SK-N-SH (cell line): ENCODE results near the gene CREG1. TPM values are rescaled to one million over a fixed set of nuclear protein-coding genes. Genes with fewer than 3 reads are reported as not detected.

Source experiments
- CTCF ChIA-PET: fragments of 300-600, 350-600 bp; formaldehyde crosslinking; extraction: SDS; loops from one replicate; lab custom pipeline; 2021; lab: Yijun Ruan, JAX
- POLR2A ChIA-PET: fragments of 350-600 bp; sonication (Branson Sonifier 250); formaldehyde crosslinking; extraction: SDS; loops from one replicate; lab custom pipeline; 2020; ENCODE audit warnings: antibody characterized with exemption, inconsistent platforms; lab: Yijun Ruan, JAX
- DNase-seq: peaks from one replicate; pipeline ENCODE4 v3.0.0; 2012
- H2AFZ ChIP-seq: fragments of 200-600 bp; sonication (generic); 2 replicates; pipeline ENCODE4 v1.8.1; 2016; ENCODE audit warnings: antibody characterized with exemption, mild to moderate bottlenecking, low read depth
- H3F3A ChIP-seq: fragments of 200-600 bp; sonication (generic); replicated peaks from 2 replicates; pipeline ENCODE3; 2016; ENCODE audit warnings: antibody characterized with exemption, mild to moderate bottlenecking; ENCODE audit not compliant: insufficient read depth
- H3K27ac ChIP-seq, 2 experiments: fragments of 200-500 bp in 1 of 2; fragments of 200-600 bp in 1 of 2; sonication (Bioruptor generic) in 1 of 2; sonication (generic), shearing (Covaris generic) in 1 of 2; 2 replicates each; pipeline versions ENCODE4 v1.5.1 to v1.6.1; 2014 to 2016; ENCODE audit warnings: low read depth in 2 of 2, inconsistent platforms in 1 of 2, low read length in 1 of 2, mild to moderate bottlenecking in 1 of 2, mixed read lengths in 1 of 2
- H3K27me3 ChIP-seq: fragments of 200-600 bp; sonication (generic), shearing (Covaris generic); 2 replicates; pipeline ENCODE4 v1.6.1; 2016; ENCODE audit warnings: mixed run types; ENCODE audit not compliant: insufficient read depth
- H3K36me3 ChIP-seq, 2 experiments: fragments of 200-500 bp in 1 of 2; fragments of 200-600 bp in 1 of 2; sonication (Bioruptor generic) in 1 of 2; sonication (generic) in 1 of 2; replicated peaks in 1 of 2; 2 replicates each; pipeline versions ENCODE3 to v1.5.1; 2014 to 2016; ENCODE audit warnings: low read length in 1 of 2, mild to moderate bottlenecking in 1 of 2; ENCODE audit not compliant: insufficient read depth in 2 of 2, control insufficient read depth in 1 of 2
- H3K4me1 ChIP-seq, 2 experiments: fragments of 200-500 bp in 1 of 2; fragments of 200-600 bp in 1 of 2; sonication (Bioruptor generic) in 1 of 2; sonication (generic), shearing (Covaris generic) in 1 of 2; 2 replicates each; pipeline versions ENCODE4 v1.5.1 to v1.6.1; 2014 to 2016; ENCODE audit warnings: low read depth in 1 of 2, low read length in 1 of 2, mixed run types in 1 of 2; ENCODE audit not compliant: insufficient read depth in 2 of 2, control insufficient read depth in 1 of 2
- H3K4me2 ChIP-seq: fragments of 200-600 bp; sonication (generic), shearing (Covaris generic); 2 replicates; pipeline ENCODE4 v1.6.1; 2017; ENCODE audit warnings: mixed run types
- H3K4me3 ChIP-seq, 2 experiments: fragments of 200-500 bp in 1 of 2; fragments of 200-600 bp in 1 of 2; sonication (Bioruptor generic) in 1 of 2; sonication (generic), shearing (Covaris generic) in 1 of 2; 2 replicates each; pipeline versions ENCODE4 v1.5.1 to v1.8.1; 2014 to 2016; ENCODE audit warnings: low read depth in 2 of 2, inconsistent platforms in 1 of 2, low read length in 1 of 2, mild to moderate bottlenecking in 1 of 2, mixed read lengths in 1 of 2, moderate library complexity in 1 of 2
- H3K79me2 ChIP-seq: fragments of 200-600 bp; sonication (generic); 2 replicates; pipeline ENCODE4 v1.8.1; 2017; ENCODE audit warnings: mild to moderate bottlenecking; ENCODE audit not compliant: insufficient read depth
- H3K9ac ChIP-seq: fragments of 200-600 bp; sonication (generic); 2 replicates; pipeline ENCODE4 v1.6.1; 2017; ENCODE audit warnings: mixed run types
- H3K9me2 ChIP-seq: fragments of 200-600 bp; sonication (generic); 2 replicates; pipeline ENCODE4 v1.6.1; 2017; ENCODE audit warnings: mixed run types
- H3K9me3 ChIP-seq: fragments of 200-600 bp; sonication (generic); 2 replicates; pipeline ENCODE4 v1.6.1; 2017; ENCODE audit warnings: mixed run types, mild to moderate bottlenecking, moderate library complexity
- H4K20me1 ChIP-seq: fragments of 200-600 bp; sonication (generic); 2 replicates; pipeline ENCODE4 v1.6.1; 2017; ENCODE audit warnings: mild to moderate bottlenecking, mixed run types; ENCODE audit not compliant: insufficient read depth
- CHD2 ChIP-seq: fragments of 150-350 bp; IDR thresholded peaks from 2 replicates; pipeline ENCODE4 v1.6.1; 2018; ENCODE audit warnings: low read length; ENCODE audit not compliant: partially characterized antibody
- ELF1 ChIP-seq: IDR thresholded peaks from 2 replicates; pipeline ENCODE4 v1.4.0; 2012
- EZH2phosphoT487 ChIP-seq: fragments of 200-600 bp; sonication (generic); IDR thresholded peaks from 2 replicates; pipeline ENCODE4 v1.6.1; 2017; ENCODE audit warnings: low read depth, mixed run types, mild to moderate bottlenecking, antibody characterized with exemption, moderate library complexity, borderline replicate concordance
- FOXJ3 ChIP-seq: sonication (generic); formaldehyde crosslinking; IDR thresholded peaks from 2 replicates; pipeline ENCODE4 v1.5.1; 2020; ENCODE audit warnings: mild to moderate bottlenecking, missing genetic modification reagents
- GATA2 ChIP-seq: sonication (generic); formaldehyde crosslinking; IDR thresholded peaks from 2 replicates; pipeline ENCODE4 v1.5.0; 2020; ENCODE audit warnings: mild to moderate bottlenecking, missing genetic modification reagents
- IRF3 ChIP-seq: fragments of 150-350 bp; IDR thresholded peaks from 2 replicates; pipeline ENCODE4 v1.6.1; 2016; ENCODE audit warnings: mild to moderate bottlenecking, low read depth, low read length
- MEF2A ChIP-seq: IDR thresholded peaks from 2 replicates; pipeline ENCODE4 v1.4.0; 2012; ENCODE audit warnings: low read depth, borderline replicate concordance
- MXI1 ChIP-seq: IDR thresholded peaks from 2 replicates; pipeline ENCODE4 v1.6.1; 2012; ENCODE audit warnings: mild to moderate bottlenecking, low read depth, low read length, improper control_type of control experiment
- NFIC ChIP-seq: IDR thresholded peaks from 2 replicates; pipeline ENCODE4 v1.4.0; 2012; ENCODE audit warnings: borderline replicate concordance
- POLR2AphosphoS5 ChIP-seq: IDR thresholded peaks from 2 replicates; pipeline ENCODE4 v1.6.1; 2012; ENCODE audit warnings: low read depth, low read length
- RCOR1 ChIP-seq: fragments of 150-350 bp; IDR thresholded peaks from 2 replicates; pipeline ENCODE4 v1.6.1; 2017; ENCODE audit warnings: antibody characterized with exemption, low read length
- SIN3A ChIP-seq: IDR thresholded peaks from 2 replicates; pipeline ENCODE4 v1.6.1; 2012; ENCODE audit warnings: low read depth, mild to moderate bottlenecking, low read length, moderate library complexity, borderline replicate concordance
- SMC3 ChIP-seq: IDR thresholded peaks from 2 replicates; pipeline ENCODE4 v1.6.1; 2012; ENCODE audit warnings: low read depth, low read length, improper control_type of control experiment
- TCF12 ChIP-seq: IDR thresholded peaks from 2 replicates; pipeline ENCODE4 v1.4.0; 2012
- TEAD4 ChIP-seq: IDR thresholded peaks from 2 replicates; pipeline ENCODE4 v1.4.0; 2012; ENCODE audit warnings: mild to moderate bottlenecking, borderline replicate concordance; ENCODE audit not compliant: insufficient read depth
- USF1 ChIP-seq: IDR thresholded peaks from 2 replicates; pipeline ENCODE4 v1.4.0; 2012; ENCODE audit warnings: low read depth, borderline replicate concordance
- YY1 ChIP-seq: IDR thresholded peaks from 2 replicates; pipeline ENCODE4 v1.4.0; 2012; ENCODE audit warnings: low read depth, mild to moderate bottlenecking
- ZBTB33 ChIP-seq: IDR thresholded peaks from 2 replicates; pipeline ENCODE4 v1.4.0; 2012; ENCODE audit warnings: low read depth, borderline replicate concordance
- WGBS: methylation state at CpG from one replicate; pipeline ENCODE4 v1.1.6; 2017; ENCODE audit warnings: low lambda C conversion rate; 5-methylcytosine and 5-hydroxymethylcytosine counted together
- polyA plus RNA-seq, 3 experiments: library from polyadenylated mRNA; depleted of rRNA; stranded (reverse); fragments of >200 nt; gene quantifications; 2 replicates each; pipeline ENCODE4 v1.2.3, GENCODE V29; 2012

The CREG1 gene
- polyA plus RNA-seq, 1 of the 3 experiments (the other 2 are of a cell fraction) = 26.1 TPM

- Histone ChIP-seq H3K79me2 (no peaks in the 10 kb centered on the region), H3F3A (no peaks in the 10 kb centered on the region), H3K9me3 (no peaks in the 10 kb centered on the region), H3K36me3 (no peaks in the 10 kb centered on the region), H2AFZ (no peak overlapping the region), H4K20me1 (no peaks in the 10 kb centered on the region), H3K27ac (no peak overlapping the region), H3K4me1 (peaks cover 0 to 10% of the 10 kb centered on the region in 2 experiments; a peak in 2 of 4 replicates), H3K9ac (no peak overlapping the region), H3K4me3 (no peak overlapping the region), H3K27me3 (peaks cover 26% of the 10 kb centered on the region), H3K9me2 (no peaks in the 10 kb centered on the region), H3K4me2 (no peak overlapping the region)
- TF ChIP-seq NFIC (no peak), GATA2 (CRISPR knock-in tag) (no peak), CHD2 (no peak), YY1 (no peak), EZH2phosphoT487 (no peak), RCOR1 (no peak)
- WGBS = 54% methylated on average over 11 of the region's 11 CpGs
- ChIA-PET CTCF (interaction anchor here (0.7 to 1.5 kb wide), 4 partner anchors 14 to 229 kb away, joined by 3 read pairs; no protein-coding TSS in a partner anchor), POLR2A (no interaction called here)
- DNase-seq = no peak
Measured at GRCh38 chr1:167496797-167497619, 56.6 kb downstream of the CREG1 start.

- Histone ChIP-seq H3F3A (no peaks in the 10 kb centered on the region), H3K9ac (no peak overlapping the region), H3K4me2 (no peak overlapping the region), H4K20me1 (no peaks in the 10 kb centered on the region), H3K79me2 (no peaks in the 10 kb centered on the region), H3K4me1 (no peaks in the 10 kb centered on the region), H3K9me3 (no peaks in the 10 kb centered on the region), H3K36me3 (no peaks in the 10 kb centered on the region), H3K4me3 (no peak overlapping the region), H3K9me2 (no peaks in the 10 kb centered on the region), H2AFZ (no peak overlapping the region), H3K27me3 (peaks cover 21% of the 10 kb centered on the region), H3K27ac (no peak overlapping the region)
- POLR2A ChIA-PET = interaction anchor here (0.6 kb wide), 1 partner anchor 1125 kb away, joined by 3 read pairs; no protein-coding TSS in a partner anchor
- 35% methylated on average over 2 of the region's 2 CpGs for WGBS
- TF ChIP-seq RCOR1 (no peak), GATA2 (CRISPR knock-in tag) (no peak), TEAD4 (no peak)
- DNase-seq = no peak
- CTCF ChIA-PET = interaction anchor here (1.4 kb wide), 1 partner anchor 10 kb away, joined by 3 read pairs; no protein-coding TSS in a partner anchor
Measured at GRCh38 chr1:167493372-167493771, 60.2 kb downstream of the CREG1 start.

- Histone ChIP-seq H3K4me3 (no peak overlapping the region), H3K27me3 (peaks cover 21% of the 10 kb centered on the region), H3K4me2 (no peak overlapping the region), H3K9me3 (no peaks in the 10 kb centered on the region), H3F3A (no peaks in the 10 kb centered on the region), H3K9ac (no peak overlapping the region), H3K9me2 (no peaks in the 10 kb centered on the region), H3K27ac (no peak overlapping the region), H2AFZ (no peak overlapping the region), H3K79me2 (no peaks in the 10 kb centered on the region), H3K4me1 (no peaks in the 10 kb centered on the region), H3K36me3 (no peaks in the 10 kb centered on the region), H4K20me1 (no peaks in the 10 kb centered on the region)
- ChIA-PET CTCF (no interaction called here), POLR2A (no interaction called here)
- no peak for DNase-seq
- 39% methylated on average over 4 of the region's 5 CpGs for WGBS
- TF ChIP-seq ELF1 (no peak), TCF12 (no peak), MEF2A (no peak), IRF3 (no peak), ZBTB33 (no peak), USF1 (no peak), RCOR1 (no peak), MXI1 (no peak), FOXJ3 (CRISPR knock-in tag) (no peak), SIN3A (no peak), EZH2phosphoT487 (no peak), POLR2AphosphoS5 (no peak), SMC3 (no peak)
Measured at GRCh38 chr1:167492481-167492910, 61.1 kb downstream of the CREG1 start.
